ENCODE measurements around the gene DRAXIN. TPM values are rescaled to one million over a fixed set of nuclear protein-coding genes. Genes with fewer than 3 reads are reported as not detected.

Gene DRAXIN
- polyA plus RNA-seq, 1 of the 3 experiments (the other 2 are of a cell fraction): 0.97 TPM

GRCh38 chr1:11766429-11766776 lies 74.9 kb downstream of the DRAXIN start:
- H3K4me3 ChIP-seq (ENCODE audit: low read depth in 2 of 2, low read length in 1 of 2): no peak overlapping the region
- DNase-seq: no peak
- ChIA-PET CTCF (interaction anchor here (1.0 to 2.7 kb wide), 8 partner anchors 9 to 116 kb away, joined by 3 to 8 read pairs (median 3); partner anchors contain the start of gene FBXO6), POLR2A (no interaction called here)
- no peak overlapping the region for H3K27ac ChIP-seq (ENCODE audit: low read depth in 2 of 2, low read length in 1 of 2)
- WGBS (ENCODE audit: low lambda C conversion rate): no CpG with 5 or more reads among the region's 14 CpGs
- H3K9me3 ChIP-seq: no peaks in the 10 kb centered on the region
- H3F3A ChIP-seq (replicated peaks; ENCODE audit: insufficient read depth): no peaks in the 10 kb centered on the region
- H3K79me2 ChIP-seq (ENCODE audit: insufficient read depth): no peaks in the 10 kb centered on the region
- H3K27me3 ChIP-seq (ENCODE audit: insufficient read depth): no peaks in the 10 kb centered on the region
- peaks cover 0 to 15% of the 10 kb centered on the region in 2 experiments; a peak in 1 of 4 replicates for H3K4me1 ChIP-seq (ENCODE audit: control insufficient read depth in 1 of 2, insufficient read depth in 2 of 2, low read depth in 1 of 2, low read length in 1 of 2)
- no peaks in the 10 kb centered on the region for H4K20me1 ChIP-seq (ENCODE audit: insufficient read depth)
- no peak overlapping the region for H3K4me2 ChIP-seq
- H2AFZ ChIP-seq (ENCODE audit: low read depth): no peak overlapping the region
- H3K9ac ChIP-seq: no peak overlapping the region
- no peaks in the 10 kb centered on the region for H3K36me3 ChIP-seq (replicated peaks in 1 of 2; ENCODE audit: control insufficient read depth in 1 of 2, insufficient read depth in 2 of 2, low read length in 1 of 2)
- TF ChIP-seq NRF1 (IDR thresholded peaks at IDR 0.05; ENCODE audit: low read depth, low read length) (no peak), TAF1 (IDR thresholded peaks at IDR 0.05; ENCODE audit: borderline replicate concordance, low read depth, low read length) (no peak), GATA2 (CRISPR knock-in tag; IDR thresholded peaks at IDR 0.05) (no peak), EP300 (IDR thresholded peaks at IDR 0.05; ENCODE audit: borderline replicate concordance in 1 of 2, low read depth in 1 of 2, low read length in 1 of 2) (no peak), RFX5 (IDR thresholded peaks at IDR 0.05; ENCODE audit: low read length) (no peak), MEF2A (IDR thresholded peaks at IDR 0.05; ENCODE audit: borderline replicate concordance, low read depth) (no peak), USF2 (IDR thresholded peaks at IDR 0.05; ENCODE audit: borderline replicate concordance, low read depth, low read length) (no peak), SIN3A (IDR thresholded peaks at IDR 0.05; ENCODE audit: borderline replicate concordance, low read depth, low read length) (no peak), RCOR1 (IDR thresholded peaks at IDR 0.05; ENCODE audit: low read length) (no peak), FOSL2 (IDR thresholded peaks at IDR 0.05; ENCODE audit: borderline replicate concordance, low read depth) (no peak), YY1 (IDR thresholded peaks at IDR 0.05; ENCODE audit: low read depth) (no peak), CHD2 (IDR thresholded peaks at IDR 0.05; ENCODE audit: low read length, partially characterized antibody) (no peak), ELF1 (IDR thresholded peaks at IDR 0.05) (no peak), TCF12 (IDR thresholded peaks at IDR 0.05) (no peak), USF1 (IDR thresholded peaks at IDR 0.05; ENCODE audit: borderline replicate concordance, low read depth) (no peak), MAX (IDR thresholded peaks at IDR 0.05; ENCODE audit: low read depth) (no peak)
- no peaks in the 10 kb centered on the region for H3K9me2 ChIP-seq

- Histone ChIP-seq H2AFZ (ENCODE audit: low read depth) (no peak overlapping the region), H3K36me3 (replicated peaks in 1 of 2; ENCODE audit: control insufficient read depth in 1 of 2, insufficient read depth in 2 of 2, low read length in 1 of 2) (no peaks in the 10 kb centered on the region), H3F3A (replicated peaks; ENCODE audit: insufficient read depth) (no peaks in the 10 kb centered on the region), H3K9me3 (no peaks in the 10 kb centered on the region), H3K4me2 (no peak overlapping the region), H4K20me1 (ENCODE audit: insufficient read depth) (no peaks in the 10 kb centered on the region), H3K9me2 (no peaks in the 10 kb centered on the region), H3K4me1 (ENCODE audit: control insufficient read depth in 1 of 2, insufficient read depth in 2 of 2, low read depth in 1 of 2, low read length in 1 of 2) (peaks cover 0 to 15% of the 10 kb centered on the region in 2 experiments; a peak in 1 of 4 replicates), H3K9ac (no peak overlapping the region), H3K4me3 (ENCODE audit: low read depth in 2 of 2, low read length in 1 of 2) (no peak overlapping the region), H3K27me3 (ENCODE audit: insufficient read depth) (no peaks in the 10 kb centered on the region), H3K79me2 (ENCODE audit: insufficient read depth) (no peaks in the 10 kb centered on the region), H3K27ac (ENCODE audit: low read depth in 2 of 2, low read length in 1 of 2) (no peak overlapping the region)
- peak; percentile 81 for DNase-seq
- POLR2A ChIA-PET: no interaction called here
- TF ChIP-seq RCOR1 (IDR thresholded peaks at IDR 0.05; ENCODE audit: low read length) (peak; percentile 34; the same call in 1 of the 2 replicates), TAF1 (IDR thresholded peaks at IDR 0.05; ENCODE audit: borderline replicate concordance, low read depth, low read length) (no peak), IRF3 (IDR thresholded peaks at IDR 0.05; ENCODE audit: low read depth, low read length) (no peak), TCF12 (IDR thresholded peaks at IDR 0.05) (no peak)
- CTCF ChIA-PET: interaction anchor here (1.0 to 1.4 kb wide), 2 partner anchors 15 to 30 kb away, joined by 3 to 5 read pairs; no protein-coding TSS in a partner anchor
- 47% methylated on average over 11 of the region's 16 CpGs for WGBS (ENCODE audit: low lambda C conversion rate)
Measured at GRCh38 chr1:11767922-11768704, 76.6 kb downstream of the DRAXIN start.

Data from SK-N-SH (cell line).